SH-SY5Y (cell line): ENCODE measurements around the gene DAPK1.

ENCODE experiments used
- GATA2 ChIP-seq: IDR thresholded peaks from 2 replicates; pipeline ENCODE4 v1.6.1; 2011; ENCODE audit warnings: mild to moderate bottlenecking, low read depth, low read length
- GATA3 ChIP-seq: IDR thresholded peaks from 2 replicates; pipeline ENCODE4 v1.6.1; 2011; ENCODE audit warnings: low read depth, mild to moderate bottlenecking, low read length, moderate library complexity

- TF ChIP-seq GATA3 (no peak), GATA2 (no peak)
Observed at GRCh38 chr9:87615547-87616148, 118.0 kb downstream of the DAPK1 start.
